HK-2 (cell line): ENCODE results near the gene MSTN.

Experiments used
- DNase-seq: peaks from one replicate; pipeline ENCODE4 v3.0.0-alpha.2; 2018; ENCODE audit not compliant: unreplicated experiment

The MSTN gene

DNA sequence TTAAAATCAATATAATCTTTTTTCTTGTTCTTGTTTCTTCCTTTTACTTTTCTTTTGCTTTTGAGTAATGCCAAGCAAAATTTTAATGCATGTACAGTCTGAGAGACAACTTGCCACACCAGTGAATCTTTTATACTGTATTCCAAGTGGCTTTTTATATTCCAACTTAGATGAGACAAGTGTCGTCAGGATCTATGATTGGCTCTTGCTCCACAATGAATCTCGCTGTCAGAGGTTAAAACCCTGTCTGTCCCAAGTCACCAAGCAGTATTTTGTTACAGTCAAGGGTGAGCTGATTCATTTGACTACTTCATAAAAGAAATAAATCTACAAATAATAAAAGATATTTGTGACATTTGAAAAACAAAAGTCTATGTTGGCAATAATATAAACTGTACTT is at the start of gene MSTN:
Gene MSTN (minus strand): TSS at position 129 of the 400 bp plus-strand sequence. CDS start 133 bp downstream, outside the sequence.
- DNase-seq: no peak

DNA sequence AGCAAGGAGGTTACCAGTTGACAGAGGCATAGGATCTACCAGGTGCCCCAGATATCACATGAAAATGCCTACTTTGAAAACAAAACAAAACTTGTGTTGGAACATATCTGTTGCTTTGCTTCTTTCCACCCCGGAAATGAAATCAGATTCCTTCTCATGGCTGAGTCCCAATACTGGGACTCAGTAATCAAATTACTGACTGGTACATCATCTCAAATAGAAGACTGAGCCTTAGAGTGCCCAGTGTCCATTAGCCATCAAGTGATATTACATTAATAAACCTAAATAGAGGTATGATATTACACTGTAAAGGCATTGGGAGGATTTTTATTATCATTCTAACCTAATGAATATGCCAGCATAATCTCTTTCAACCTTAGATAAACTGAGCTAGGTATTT is 48.6 kb upstream of the MSTN start:
- DNase-seq: no peak

DNA sequence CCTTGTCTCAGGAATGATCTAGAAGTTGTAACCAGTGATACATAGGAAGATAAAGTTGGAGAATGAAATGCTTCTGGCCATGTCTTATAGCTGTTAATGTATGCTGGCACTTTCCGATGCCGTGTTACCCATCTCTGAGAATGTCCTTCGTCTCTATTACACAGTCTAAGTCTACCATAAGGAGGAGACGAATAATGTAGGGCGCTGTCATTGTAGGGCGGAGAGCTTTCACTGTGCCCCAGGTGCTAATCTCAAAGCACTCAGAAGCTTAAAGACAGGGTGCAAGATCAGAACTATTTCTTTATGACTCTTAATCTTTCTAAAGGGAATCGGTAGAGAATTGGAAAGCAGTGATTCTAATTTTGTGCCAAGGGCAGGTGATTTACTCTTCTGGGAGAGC is 48.2 kb upstream of the MSTN start:
- DNase-seq: no peak

DNA sequence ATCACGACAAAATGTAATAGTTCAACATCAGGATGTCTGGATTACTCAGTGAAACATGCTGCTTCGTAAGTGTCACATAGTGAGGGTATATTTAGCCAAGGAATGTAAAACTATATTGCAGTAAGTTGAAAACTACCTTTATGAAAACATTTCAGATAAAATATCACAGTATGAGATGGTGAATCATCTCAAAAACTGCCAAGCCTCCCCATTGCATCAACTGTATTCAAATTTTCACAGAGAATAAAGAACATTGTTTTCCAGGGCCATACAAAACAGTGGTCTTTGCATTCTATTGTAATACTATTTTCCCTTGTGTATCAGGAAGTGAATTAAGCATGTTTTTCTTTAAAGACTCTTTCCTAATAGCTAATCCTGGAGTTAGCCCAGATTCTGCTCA is 47.6 kb upstream of the MSTN start:
- DNase-seq: no peak

DNA sequence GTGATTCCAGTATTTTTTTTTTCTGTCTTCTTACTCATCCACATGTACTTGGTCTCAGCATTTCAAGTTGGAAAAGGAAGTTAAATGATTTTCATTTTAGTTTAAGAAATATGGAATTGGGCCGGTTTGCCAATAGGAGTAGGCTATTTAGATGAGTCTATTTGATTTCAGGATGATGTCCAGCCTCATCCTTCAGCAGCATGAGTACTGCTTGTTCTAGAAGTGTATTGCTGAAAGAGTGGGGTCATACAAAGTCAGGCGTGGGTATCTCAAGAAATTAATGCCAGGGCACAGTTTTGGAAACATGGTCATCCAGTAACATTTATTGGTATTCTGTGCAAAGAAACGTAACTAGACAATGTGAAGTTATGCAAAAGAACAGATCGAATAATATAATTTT is 44.9 kb upstream of the MSTN start:
- no peak for DNase-seq

DNA sequence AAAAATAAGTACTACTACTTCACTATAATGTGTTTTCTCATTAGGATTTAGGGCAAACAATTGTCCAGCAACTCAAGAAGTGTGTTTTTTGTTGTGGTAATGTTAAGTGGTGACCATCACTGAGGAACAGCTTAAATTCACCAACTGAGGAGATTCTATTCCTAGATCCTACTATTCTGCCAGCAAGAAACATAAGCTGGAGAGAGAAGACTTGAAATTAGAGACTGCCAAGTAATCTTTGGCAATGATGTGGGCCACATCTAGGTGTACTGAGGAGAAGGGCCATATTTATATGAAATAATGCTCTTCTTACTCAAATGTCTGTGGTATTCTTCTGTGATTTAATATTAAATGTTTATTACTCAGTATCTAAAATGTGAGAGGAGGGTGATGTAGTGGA is 44.3 kb upstream of the MSTN start:
- no peak for DNase-seq

DNA sequence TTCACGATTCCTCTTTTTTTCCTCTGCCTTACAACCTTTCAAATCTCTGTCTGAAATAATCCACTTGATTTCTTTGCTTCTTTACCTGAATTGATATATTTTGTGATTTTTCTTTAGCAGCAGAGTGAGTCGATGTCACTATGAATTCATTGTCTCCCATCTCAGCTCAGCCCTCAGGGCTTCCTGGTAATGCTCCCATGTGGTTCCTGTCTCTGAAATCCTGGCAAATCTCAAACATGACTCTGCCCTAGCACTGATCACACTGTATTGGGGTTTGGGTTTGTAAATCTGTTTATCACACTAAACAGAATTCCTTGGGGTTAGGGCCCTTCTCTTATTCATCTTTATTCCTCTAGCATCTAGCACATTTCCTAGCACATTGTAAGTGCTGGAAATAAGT is 43.0 kb upstream of the MSTN start:
- no peak for DNase-seq

DNA sequence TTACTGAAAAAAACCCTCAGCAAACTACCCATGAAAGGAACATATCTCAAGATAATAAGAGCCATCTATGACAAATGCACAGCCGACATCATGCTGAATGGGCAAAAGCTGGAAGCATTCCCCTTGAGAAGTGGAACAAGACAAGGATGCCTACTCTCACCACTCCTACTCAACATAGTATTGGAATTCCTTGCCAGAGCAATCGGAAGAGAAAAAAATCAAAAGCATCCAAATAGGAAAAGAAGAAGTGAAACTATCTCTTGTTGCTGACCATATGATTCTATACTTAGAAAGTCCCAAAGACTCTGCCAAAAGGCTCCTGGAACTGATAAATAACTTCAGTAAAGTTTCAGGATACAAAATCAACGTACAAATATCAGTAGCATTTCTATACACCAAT is 40.6 kb upstream of the MSTN start:
- DNase-seq: no peak

DNA sequence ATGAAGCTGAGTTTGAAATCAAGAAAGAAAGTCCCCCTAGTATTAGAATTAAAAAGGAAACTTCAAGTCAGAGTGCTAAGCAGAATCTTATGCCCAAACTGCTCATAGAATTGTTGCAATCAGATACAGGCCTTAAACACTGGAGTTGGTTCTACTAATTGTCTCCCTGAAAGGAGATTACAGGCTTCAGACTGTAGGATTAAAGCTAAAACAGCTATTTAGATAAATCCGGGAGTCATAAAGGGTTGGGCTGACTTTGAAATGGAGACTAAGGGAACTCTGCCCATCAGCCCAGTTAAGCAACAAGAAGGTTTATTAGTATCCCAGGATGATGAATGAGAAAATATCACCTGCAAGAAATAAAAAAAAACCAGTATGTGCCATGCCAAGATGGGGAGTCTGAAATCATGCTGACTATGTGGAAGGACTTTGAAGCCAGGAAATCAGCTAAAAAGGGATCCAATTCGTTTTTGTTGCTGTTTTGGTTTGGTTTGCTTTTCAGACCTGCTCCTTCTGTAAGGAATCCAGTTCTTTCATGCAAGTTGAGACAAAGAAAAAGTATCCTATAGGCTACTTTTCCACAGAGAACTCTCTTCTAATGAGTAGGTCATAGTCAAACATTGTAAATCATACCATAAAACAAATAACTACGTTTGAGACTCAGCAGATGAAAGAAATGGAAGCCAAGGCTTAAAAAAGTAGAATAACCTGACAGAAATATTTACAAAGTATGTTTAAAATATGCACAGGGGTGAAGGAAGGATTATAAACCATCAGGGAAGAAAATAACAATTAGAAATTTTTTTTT is 37.6 kb upstream of the MSTN start:
- DNase-seq: no peak

DNA sequence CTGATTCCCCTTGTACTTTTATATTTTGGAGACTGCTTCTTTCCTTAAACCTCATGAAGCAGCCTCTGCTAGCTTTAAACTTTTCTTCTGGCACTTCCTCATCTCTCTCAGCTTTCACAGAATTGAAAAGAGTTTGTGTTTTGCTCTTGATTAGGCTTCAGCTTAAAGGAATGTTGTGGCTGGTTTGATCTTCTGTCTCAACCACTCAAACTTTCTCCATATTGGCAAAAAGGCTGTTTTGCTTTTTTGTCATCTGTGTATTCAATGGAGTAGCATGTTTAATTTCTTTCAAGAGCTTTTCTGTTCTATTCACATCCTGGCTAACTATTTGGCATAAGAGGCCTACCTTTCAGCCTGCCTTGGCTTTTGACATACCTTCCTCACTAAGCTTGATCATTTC is 36.3 kb upstream of the MSTN start:
- DNase-seq: no peak

DNA sequence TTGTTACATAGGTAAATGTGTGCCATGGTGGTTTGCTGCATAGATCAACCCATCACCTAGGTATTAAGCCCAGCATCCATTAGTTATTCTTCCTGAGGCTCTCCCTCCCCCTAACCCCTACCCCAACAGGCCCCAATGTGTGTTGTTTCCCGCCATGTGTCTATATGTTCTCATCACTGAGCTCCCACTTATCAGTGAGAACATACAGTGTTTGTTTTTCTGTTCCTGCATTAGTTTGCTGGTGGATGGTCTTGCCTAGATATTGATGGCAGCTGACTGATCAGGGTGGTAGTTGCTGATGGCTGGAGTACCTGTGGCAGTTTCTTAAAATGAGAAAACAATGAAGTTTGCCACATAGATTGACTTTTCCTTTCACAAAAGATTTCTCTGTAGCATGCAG is 34.6 kb upstream of the MSTN start:
- no peak for DNase-seq

DNA sequence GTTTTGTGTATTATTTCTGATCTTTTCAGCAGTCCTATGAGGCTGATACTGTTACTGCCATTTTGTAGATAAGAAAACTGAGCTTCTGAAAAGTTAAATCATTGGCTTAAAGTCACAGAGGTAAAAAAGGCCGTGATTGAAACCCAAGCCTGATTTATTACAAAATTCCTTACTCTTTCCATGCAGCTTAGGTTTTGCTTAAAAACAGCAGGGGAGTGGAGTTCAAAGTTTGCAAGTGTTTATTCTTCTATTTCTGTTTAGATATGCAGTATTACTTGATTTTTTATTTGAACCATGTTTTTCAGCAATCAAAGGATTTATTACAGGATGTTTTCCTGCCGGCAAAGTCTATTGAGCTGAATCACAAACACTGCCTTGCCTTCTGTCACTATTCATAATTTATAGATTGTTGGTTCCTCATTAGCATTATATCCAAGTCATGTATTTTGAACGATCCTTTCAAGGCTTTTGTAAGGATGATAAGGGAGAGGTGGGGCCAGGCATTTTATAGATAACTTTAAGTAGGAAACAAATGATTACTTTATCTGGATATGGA is 31.9 kb upstream of the MSTN start:
- no peak for DNase-seq

DNA sequence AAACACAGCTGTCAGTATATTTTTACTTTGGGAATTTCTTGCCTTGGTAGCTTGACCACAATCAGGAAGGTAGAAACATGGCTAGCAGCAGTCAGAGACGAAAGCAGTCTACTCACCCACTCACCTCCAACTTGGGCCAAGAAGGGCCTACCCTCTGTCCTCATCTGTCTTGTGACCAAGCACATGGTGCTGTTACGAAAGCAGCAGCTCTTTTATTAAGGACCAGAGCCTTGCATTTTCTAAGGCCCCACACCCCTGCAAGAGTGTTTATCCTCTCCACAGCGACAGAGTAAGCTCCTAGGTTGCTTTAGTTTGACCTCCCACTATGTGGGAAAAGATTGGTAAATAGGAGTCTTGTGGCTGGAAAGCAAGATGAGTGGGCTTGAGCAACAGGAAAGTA is 31.3 kb upstream of the MSTN start:
- no peak for DNase-seq

DNA sequence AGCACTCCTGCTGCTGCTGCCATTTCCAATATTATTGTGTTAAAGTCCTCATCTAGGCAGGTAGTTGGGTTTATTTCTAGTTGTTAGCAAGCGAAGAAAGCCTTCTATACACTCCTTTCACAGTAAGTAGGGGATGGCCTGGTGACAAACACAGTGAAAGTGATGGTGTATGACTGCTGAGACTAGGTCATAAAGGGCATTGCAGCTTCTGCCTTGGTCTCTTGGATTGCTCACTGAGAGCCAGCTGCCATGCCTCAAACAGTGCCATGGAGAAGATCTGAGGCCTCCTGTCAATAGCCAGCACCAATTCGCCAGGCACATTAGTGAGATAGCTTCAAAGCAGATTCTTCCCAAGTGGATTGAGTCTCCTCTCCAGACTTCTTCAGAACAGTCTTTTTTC is 27.6 kb upstream of the MSTN start:
- DNase-seq: no peak

DNA sequence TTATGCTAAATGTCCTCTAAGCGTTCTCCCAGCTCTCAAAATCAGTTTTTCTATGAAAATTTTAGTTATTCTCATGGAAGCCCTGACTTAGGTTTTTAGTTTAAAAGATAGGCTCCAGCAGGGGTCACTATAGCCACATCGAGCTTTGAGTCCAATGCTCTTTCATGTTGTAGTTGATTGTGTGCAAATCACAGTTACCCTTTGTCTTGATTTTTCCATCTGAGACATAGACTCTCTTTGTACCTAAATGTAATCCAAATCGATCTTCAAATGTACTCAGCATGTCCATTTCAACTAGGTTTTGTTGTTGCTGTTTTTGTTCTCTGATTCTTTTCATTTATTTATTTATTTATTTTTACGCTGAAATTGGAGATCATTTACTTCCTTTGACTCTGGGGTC is 26.4 kb upstream of the MSTN start:
- peak; percentile 24 for DNase-seq

DNA sequence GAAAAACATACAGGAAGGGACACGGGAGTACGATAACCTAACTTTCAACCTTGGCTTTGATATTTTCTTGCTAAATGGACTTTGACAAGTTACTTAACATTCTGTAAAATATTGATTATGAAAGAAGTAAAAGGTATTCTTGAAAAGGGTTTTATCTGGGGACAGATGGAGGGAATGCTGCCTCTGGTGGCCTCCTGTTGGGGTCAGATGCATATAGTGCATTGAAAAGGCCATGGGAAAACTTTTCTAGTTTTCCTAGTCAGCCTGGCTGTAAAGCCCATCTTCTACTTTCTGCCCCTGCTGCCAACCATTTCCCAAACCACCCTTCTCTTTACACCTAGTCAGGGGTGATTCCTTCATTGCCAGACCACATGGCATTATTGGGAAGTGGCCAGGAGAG is 22.2 kb upstream of the MSTN start:
- DNase-seq: no peak

DNA sequence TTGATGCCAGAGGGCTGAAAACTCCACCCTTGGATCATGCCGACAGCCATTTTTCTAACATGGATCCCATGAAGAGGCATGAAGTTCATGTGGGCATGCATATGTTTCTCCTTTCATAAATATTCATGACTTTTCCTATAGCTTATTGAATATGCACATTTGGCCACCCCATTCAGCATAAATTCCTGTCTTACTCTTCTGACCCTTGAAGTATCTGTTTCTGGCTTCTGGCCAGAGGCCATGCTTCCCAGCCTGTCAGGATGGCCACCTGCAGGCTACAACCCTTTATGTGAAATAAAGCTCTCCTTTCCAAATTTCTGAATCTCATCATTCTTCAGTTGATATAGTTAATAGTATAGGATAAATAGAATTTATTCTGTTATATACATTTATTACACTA is 19.6 kb upstream of the MSTN start:
- DNase-seq: no peak

DNA sequence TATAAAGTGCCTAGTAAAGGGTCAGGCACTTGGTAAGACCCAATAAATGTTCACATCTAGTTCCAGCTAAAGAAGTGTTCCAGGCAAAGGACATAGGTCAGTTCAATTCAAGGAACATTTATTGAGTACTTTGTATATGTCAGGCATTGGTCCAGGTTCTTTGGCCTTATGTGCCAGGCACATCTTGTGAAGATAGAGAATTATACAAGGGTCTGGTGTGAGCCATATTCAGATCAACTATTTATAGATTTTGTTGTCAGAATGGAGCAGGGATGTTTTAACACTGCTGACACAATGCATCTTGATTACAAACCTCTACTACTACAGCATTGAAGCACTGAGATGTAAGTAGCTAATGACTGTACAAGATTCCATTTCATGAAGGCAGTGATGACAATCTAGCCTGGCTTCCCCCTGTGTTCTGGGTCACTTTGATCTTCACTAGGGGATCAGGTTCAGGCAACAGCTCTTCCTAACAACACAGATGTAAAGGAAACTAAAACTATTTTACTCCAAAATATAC is 18.1 kb upstream of the MSTN start:
- no peak for DNase-seq

DNA sequence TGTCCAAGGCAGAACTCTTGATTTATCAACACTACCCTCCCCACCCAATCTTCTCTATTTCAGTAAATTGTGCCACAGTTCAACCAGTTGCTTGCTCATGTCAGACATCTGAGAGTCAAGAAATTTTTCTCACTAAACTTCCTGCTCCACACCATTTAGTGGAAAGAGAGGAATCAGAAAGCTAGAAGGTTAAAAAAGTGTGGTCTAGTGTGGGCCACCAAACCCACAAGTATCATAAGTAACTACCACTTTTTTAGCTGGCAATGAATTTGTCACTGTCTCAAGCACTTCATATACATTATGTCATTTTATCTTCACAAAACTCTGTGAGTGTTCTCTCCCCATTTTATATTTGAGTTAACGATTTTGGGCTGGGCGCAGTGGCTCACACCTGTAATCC is 16.6 kb upstream of the MSTN start:
- no peak for DNase-seq

DNA sequence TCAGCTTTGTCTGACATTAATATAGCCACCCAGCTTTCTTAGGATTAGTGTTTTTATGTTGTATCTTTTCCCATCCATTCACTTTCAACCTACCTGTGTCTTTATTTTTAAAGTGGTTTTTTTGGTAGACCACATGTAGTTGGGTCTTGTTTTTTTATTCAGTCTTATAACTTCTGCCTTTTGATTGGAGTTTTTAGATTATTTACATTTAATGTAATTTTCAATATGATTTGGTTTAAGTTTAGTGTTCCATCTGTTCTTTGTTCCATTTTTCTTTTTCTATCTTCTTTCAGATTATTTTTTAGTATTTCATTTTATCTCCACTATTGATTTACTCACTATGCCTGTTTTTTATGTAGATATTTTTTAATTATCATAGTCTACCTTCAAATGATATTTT is 13.1 kb upstream of the MSTN start:
- no peak for DNase-seq

DNA sequence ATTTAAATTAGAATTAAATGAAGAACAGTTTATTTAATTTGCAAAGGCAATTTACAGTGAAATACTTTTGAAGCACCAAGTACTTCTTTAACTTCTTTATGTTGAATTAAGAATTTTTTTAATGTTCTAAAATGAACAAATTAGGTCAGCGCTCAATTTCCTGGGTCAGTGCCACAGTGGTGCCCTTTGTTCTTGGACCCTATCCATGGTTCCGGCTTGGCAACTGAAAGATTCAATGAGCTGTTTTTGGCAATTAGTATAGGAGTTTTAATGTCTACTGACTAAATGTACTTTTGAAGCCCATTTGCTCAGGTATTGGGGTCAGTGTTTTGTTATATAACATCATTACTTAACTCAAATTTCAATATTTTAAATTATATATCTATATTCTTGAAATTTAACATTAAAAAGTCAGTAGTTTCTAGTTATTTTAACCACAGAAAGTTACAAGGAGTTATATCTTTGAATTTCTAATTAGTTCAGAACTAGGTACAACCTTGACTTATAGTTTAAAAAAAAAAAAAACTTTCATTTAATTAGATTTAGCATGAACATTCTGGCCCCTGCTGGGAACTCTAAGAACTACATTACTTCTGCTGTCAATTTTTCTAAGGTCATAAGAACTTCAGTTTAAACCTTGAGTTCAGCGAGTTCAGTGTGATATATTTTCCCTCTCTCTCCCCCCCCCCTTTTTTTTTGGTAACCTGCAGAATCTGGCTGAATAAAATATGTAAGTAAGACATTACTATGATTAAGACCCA is 7.6 kb upstream of the MSTN start:
- DNase-seq: no peak

DNA sequence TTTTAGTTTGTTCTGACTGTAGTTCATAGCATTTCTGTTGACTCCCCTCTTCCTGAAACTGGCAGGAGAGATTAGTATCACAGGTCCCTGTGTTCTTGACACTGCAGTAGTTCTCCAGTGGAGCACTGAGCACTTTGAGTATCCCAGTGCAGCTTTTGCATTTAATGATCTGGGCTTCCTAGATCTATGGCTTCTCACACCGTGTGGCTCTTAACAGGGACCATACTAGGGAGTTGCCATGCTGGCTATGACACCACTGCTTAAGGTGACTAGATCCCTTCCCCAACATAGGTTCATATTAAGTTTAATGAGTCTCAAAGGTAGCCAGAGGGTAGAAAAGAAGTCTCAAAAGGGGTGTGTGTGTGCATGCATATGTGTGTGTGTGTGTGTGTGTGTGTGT is 6.2 kb upstream of the MSTN start:
- DNase-seq: no peak

DNA sequence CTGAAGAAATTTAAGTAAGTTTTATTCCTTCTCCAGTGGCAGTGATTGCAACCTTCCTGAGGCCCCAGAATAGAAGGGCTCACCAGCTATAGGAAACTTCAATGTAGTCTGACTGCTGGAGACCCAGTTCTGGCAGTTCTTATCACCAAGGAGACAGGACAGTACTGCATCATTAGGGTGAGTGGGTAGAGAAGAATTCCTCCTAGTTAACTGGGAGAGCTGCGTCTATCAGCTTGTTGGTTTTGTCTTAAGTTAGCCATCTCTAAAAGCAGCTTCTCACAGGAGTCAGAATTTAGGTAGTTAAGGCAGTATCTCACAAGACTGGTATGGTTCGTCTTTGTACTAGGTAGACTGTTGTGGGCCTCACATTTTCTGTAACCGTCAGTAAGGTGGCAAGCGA is 3.3 kb upstream of the MSTN start:
- DNase-seq: no peak
